HG03066 (cell line): ENCODE results near the gene MON1B.
"Not testable (repeated sequence)": the region's sequence is repeated elsewhere in the genome, so short reads cannot be mapped to it uniquely, and the experiment has no call there.

ENCODE experiments used
- ATAC-seq: cut with Tn5 transposase; IDR thresholded peaks from one replicate; pipeline ENCODE4 v1.9.1; 2021; ENCODE audit warnings: low read depth; ENCODE audit not compliant: unreplicated experiment

The MON1B gene

DNA sequence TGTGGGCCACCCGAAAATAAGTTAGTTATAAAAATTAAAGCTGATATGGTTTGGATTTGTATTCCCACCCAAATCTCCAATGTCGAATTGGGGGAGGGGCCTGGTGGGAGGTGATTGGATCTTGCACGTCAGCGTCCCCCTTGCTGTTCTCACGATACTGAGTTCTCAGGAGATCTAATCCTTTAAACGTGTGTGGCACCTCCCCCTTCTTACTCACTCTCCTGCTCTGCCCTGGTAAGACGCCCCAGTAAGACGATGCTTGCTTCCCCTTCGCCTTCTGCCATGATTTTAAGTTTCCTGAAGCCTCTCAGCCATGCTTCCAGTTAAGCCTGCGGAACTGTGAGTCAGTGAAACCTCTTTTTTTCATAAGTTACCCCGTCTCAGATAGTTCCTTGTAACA, 43.6 kb downstream of the MON1B start:
- no peak for ATAC-seq

DNA sequence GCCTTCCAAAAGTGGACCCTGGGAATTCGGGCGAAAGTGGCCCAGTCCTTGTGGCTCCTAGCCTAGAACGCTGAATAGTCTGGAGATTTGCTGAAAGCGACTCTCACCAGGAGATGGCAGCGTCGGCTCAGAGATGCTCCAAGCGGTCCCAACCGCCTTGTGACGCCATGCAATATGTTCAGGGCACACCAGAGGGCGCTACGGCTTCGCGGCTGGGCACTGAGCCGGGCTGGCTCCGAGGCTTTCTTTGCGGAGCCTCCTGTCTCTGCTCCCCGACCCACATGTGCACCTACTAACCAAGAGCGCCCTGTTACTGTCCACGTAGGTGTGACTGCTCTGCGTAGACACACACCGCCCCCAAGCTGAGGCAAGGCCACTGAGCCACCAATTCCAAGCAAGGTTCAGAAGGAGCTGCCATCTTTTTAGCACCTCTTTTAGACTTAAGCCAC, 45.1 kb downstream of the MON1B start:
- peak; percentile 98 for ATAC-seq

DNA sequence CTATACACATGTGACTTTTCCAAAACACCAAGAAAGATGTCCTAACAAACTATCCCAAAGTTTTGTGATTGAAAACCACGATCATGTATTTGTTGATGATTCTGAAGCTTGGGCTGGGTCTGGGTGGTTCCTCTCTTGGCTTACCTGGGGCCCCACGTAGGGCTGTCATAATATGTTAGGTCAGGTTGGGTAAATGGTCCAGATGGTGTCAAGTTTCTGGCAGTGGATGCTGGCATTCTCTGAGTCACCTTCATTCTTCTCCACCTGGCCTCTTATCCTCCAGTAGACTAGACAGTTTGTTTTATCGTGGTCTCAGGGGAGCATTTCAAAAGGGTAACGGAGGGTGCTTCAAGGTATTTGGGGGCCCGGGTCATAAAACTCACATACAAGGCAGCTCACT, 47.6 kb downstream of the MON1B start:
- no peak for ATAC-seq

DNA sequence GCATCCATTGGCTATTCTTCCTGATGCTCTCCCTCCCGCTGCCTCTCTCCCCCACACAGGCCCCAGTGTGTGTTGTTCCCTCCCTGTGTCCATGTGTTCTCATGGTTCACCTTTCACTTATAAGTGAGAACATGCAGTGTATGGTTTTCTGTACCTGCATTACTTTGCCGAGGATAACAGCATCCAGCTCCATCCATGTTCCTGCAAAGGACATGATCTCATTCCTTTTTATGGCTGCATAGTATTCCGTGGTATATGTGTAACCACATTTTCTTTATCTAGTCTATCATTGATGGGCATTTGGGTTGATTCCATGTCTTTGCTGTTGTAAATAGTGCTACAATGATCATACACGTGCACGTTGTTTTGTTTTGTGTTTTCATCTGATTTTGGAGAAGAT, 51.5 kb downstream of the MON1B start:
- not testable (repeated sequence) for ATAC-seq

DNA sequence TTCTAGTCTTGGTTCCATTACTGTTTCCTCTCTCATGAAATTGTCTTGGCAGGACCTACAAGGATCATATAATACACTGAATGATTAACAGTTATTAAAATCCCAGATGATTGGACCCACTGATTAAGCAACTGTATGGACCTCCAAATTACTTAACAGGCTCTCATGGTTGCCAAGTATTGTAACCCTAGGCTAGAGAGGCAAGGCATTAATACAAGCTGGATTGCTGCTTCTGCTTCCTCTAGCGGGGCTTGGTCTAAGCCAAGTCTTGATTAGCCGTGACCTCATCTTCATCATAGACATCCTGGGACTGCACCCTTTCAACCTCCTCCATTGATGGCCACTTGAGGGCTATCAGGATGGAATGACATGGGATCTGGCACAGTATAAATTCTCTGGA, 55.2 kb downstream of the MON1B start:
- ATAC-seq: no peak

DNA sequence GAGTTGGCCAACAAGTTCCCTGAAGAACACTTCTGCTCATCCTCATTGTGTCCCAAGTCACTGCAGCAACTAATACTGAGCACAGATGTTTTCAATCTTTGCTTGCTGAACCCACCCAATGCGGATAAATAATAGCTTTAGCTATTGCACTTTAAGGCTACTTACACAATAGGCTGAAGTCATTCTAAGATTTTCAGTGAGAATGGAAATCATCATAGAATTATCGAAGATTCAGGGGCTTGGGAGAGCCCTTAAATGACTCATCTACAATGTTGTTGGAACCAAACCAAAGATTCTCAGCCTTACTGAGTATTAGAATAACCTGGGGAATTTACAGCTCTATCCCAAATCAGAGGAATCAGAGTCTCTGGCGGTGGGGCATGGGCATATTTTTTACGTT, 59.4 kb downstream of the MON1B start:
- no peak for ATAC-seq
